ENCODE data around the gene PTPN13. TPM values are rescaled to one million over a fixed set of nuclear protein-coding genes. Genes with fewer than 3 reads are reported as not detected.

The PTPN13 gene
- total RNA-seq, 1 donor from 2014 or later = 69.9 TPM

DNA sequence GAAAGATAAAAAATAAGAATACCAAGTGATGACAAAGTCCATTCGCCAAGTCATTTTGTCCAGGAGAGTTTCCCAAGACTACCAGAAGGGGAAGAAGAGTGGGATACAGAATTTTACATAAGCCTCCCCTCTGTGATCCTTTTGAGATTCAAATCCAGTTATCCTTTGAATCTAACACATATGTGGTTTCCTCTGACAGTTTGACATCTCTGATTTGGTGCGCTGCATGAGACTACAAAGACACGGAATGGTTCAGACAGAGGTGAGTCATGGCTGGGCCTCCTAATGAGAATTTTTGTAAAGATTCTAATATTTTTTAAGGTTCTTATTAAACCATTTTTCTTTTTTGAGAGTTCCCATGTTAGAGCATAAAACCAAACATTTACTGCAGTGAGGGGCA lies 216.7 kb downstream of the PTPN13 start:
- H3K27ac ChIP-seq = no peak overlapping the region
- no peaks in the 10 kb centered on the region for H3K27me3 ChIP-seq
- no peak for DNase-seq
- H3K4me3 ChIP-seq = no peak overlapping the region
- intact Hi-C loops (cut with DNase I) = no loop called here
- no peaks in the 10 kb centered on the region for H3K4me1 ChIP-seq
- H3K36me3 ChIP-seq = peaks cover 46% of the 10 kb centered on the region
- H3K9me3 ChIP-seq = no peaks in the 10 kb centered on the region
- no peak for ATAC-seq
- TF ChIP-seq, protein P1, sequence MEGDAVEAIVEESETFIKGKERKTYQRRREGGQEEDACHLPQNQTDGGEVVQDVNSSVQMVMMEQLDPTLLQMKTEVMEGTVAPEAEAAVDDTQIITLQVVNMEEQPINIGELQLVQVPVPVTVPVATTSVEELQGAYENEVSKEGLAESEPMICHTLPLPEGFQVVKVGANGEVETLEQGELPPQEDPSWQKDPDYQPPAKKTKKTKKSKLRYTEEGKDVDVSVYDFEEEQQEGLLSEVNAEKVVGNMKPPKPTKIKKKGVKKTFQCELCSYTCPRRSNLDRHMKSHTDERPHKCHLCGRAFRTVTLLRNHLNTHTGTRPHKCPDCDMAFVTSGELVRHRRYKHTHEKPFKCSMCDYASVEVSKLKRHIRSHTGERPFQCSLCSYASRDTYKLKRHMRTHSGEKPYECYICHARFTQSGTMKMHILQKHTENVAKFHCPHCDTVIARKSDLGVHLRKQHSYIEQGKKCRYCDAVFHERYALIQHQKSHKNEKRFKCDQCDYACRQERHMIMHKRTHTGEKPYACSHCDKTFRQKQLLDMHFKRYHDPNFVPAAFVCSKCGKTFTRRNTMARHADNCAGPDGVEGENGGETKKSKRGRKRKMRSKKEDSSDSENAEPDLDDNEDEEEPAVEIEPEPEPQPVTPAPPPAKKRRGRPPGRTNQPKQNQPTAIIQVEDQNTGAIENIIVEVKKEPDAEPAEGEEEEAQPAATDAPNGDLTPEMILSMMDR (IDR thresholded peaks at IDR 0.05) = no peak

DNA sequence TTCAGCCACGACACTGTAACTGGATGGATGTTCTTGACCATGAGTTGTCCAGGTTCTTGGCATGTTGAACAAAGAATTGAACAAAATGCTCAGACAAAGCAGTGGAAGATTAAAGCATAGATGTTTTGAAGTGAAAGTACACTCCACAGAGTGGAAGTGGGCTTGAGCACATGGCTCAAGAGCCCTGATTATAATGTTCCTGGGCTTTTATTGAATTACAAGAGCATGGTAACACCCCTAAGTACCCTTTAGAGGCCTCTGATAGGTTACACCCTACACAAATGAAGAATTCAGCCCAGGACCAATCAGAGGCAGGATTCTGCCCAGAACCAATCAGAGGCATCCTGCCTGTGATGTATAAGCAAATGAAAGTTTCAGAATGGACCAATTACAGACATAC lies 221.5 kb downstream of the PTPN13 start:
- TF ChIP-seq, protein P1 (IDR thresholded peaks at IDR 0.05) = no peak
- Histone ChIP-seq H3K4me1 (peaks cover 4% of the 10 kb centered on the region), H3K9me3 (no peaks in the 10 kb centered on the region), H3K4me3 (no peak overlapping the region), H3K36me3 (peaks cover 28% of the 10 kb centered on the region), H3K27me3 (no peaks in the 10 kb centered on the region), H3K27ac (peak overlapping the region; percentile 14)
- no peak for ATAC-seq
- no peak for DNase-seq
- intact Hi-C loops (cut with DNase I) = no loop called here

GRCh38 chr4:86816501-86817273 lies 222.6 kb downstream of the PTPN13 start:
- Histone ChIP-seq H3K4me1 (peaks cover 4% of the 10 kb centered on the region), H3K27me3 (no peaks in the 10 kb centered on the region), H3K9me3 (no peaks in the 10 kb centered on the region), H3K4me3 (no peak overlapping the region), H3K27ac (peak overlapping the region; percentile 24), H3K36me3 (peaks cover 17% of the 10 kb centered on the region)
- TF ChIP-seq, protein P1 (IDR thresholded peaks at IDR 0.05) = no peak
- peak; percentile 39 for ATAC-seq
- no peak for DNase-seq
- intact Hi-C loops (cut with DNase I) = no loop called here

DNA sequence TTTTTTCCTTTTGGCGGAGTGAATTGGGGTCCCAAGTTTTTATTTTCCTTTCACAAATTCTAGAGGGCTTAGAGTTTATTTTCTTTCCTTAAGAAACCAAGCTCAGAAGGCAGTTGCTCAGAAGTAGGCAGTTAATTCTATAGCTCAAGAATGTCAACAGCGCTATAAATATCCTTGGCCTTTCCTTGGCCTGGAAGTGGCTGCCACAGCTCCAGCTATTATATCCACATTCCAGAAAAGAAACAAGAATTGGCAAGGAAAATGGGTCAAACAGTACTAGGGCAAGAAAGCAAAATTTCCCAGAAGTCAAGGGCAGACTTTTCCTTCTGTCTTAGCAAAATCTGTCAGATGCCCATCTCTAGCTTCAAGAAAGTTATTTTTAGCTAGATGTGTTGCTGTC lies 224.1 kb downstream of the PTPN13 start:
- H3K4me3 ChIP-seq = no peak overlapping the region
- no peak for DNase-seq
- H3K36me3 ChIP-seq = peaks cover 16% of the 10 kb centered on the region
- no peaks in the 10 kb centered on the region for H3K27me3 ChIP-seq
- no peaks in the 10 kb centered on the region for H3K9me3 ChIP-seq
- TF ChIP-seq, protein P1 (IDR thresholded peaks at IDR 0.05) = no peak
- no peak overlapping the region for H3K27ac ChIP-seq
- no peak for ATAC-seq
- peaks cover 4% of the 10 kb centered on the region for H3K4me1 ChIP-seq
- intact Hi-C loops (cut with DNase I) = no loop called here

- Histone ChIP-seq H3K27me3 (no peaks in the 10 kb centered on the region), H3K4me3 (no peak overlapping the region), H3K4me1 (peaks cover 4% of the 10 kb centered on the region), H3K36me3 (peaks cover 16% of the 10 kb centered on the region), H3K27ac (no peak overlapping the region), H3K9me3 (no peaks in the 10 kb centered on the region)
- no peak for DNase-seq
- intact Hi-C loops (cut with DNase I) = no loop called here
- TF ChIP-seq, protein P1 (IDR thresholded peaks at IDR 0.05) = no peak
- no peak for ATAC-seq
These were observed 224.7 kb downstream of the PTPN13 start for GRCh38 chr4:86818841-86819240.

Data from upper lobe of right lung (tissue), 1 donor.